GM21576 (cell line): Measurements from ENCODE around the gene EXTL1.

ENCODE experiments used
- ATAC-seq: cut with Tn5 transposase; IDR thresholded peaks from one replicate; pipeline ENCODE4 v1.9.1; 2021; ENCODE audit warnings: mild to moderate bottlenecking, moderate library complexity; ENCODE audit not compliant: unreplicated experiment

The EXTL1 gene

GRCh38 chr1:26022404-26022779 is 817 bp downstream of the EXTL1 start:
- ATAC-seq: no peak

- ATAC-seq: no peak
Measured at GRCh38 chr1:26023009-26023408, 1.4 kb downstream of the EXTL1 start.

GRCh38 chr1:26023826-26024225 is 2.3 kb downstream of the EXTL1 start:
- no peak for ATAC-seq

- no peak for ATAC-seq
Measured at GRCh38 chr1:26025060-26025459, 3.5 kb downstream of the EXTL1 start.

- no peak for ATAC-seq
Measured at GRCh38 chr1:26025517-26025916, 3.9 kb downstream of the EXTL1 start.

- no peak for ATAC-seq
Measured at GRCh38 chr1:26027716-26028489, 6.3 kb downstream of the EXTL1 start.

- no peak for ATAC-seq
Measured at GRCh38 chr1:26028490-26028980, 7.0 kb downstream of the EXTL1 start.

- ATAC-seq: no peak
Measured at GRCh38 chr1:26029054-26029863, 7.7 kb downstream of the EXTL1 start.

- no peak for ATAC-seq
Measured at GRCh38 chr1:26029864-26030481, 8.4 kb downstream of the EXTL1 start.

GRCh38 chr1:26031196-26031595 is 9.6 kb downstream of the EXTL1 start:
- no peak for ATAC-seq

- no peak for ATAC-seq
Measured at GRCh38 chr1:26031611-26032220, 10.1 kb downstream of the EXTL1 start.

- no peak for ATAC-seq
Measured at GRCh38 chr1:26032656-26033357, 11.2 kb downstream of the EXTL1 start.

- no peak for ATAC-seq
Measured at GRCh38 chr1:26034504-26035202, 13.1 kb downstream of the EXTL1 start.

- peak; percentile 80 for ATAC-seq
Measured at GRCh38 chr1:26035203-26035958, 13.8 kb downstream of the EXTL1 start.

GRCh38 chr1:26035959-26036755 is 14.6 kb downstream of the EXTL1 start:
- peak; percentile 59 for ATAC-seq

GRCh38 chr1:26036756-26037281 is 15.2 kb downstream of the EXTL1 start:
- no peak for ATAC-seq

- no peak for ATAC-seq
Measured at GRCh38 chr1:26037904-26038303, 16.3 kb downstream of the EXTL1 start.

GRCh38 chr1:26038477-26038876 is 16.9 kb downstream of the EXTL1 start:
- ATAC-seq: no peak
